GM19397 (cell line): ENCODE measurements around the gene TREML2.

Source experiments
- ATAC-seq: cut with Tn5 transposase; IDR thresholded peaks from one replicate; pipeline ENCODE4 v1.9.1; 2021; ENCODE audit warnings: mild to moderate bottlenecking, moderate library complexity; ENCODE audit not compliant: unreplicated experiment

The TREML2 gene

GRCh38 chr6:41179163-41179562, 21.8 kb downstream of the TREML2 start:
- no peak for ATAC-seq

GRCh38 chr6:41177695-41178094, 23.3 kb downstream of the TREML2 start:
- no peak for ATAC-seq

- no peak for ATAC-seq
These were observed 23.7 kb downstream of the TREML2 start for GRCh38 chr6:41177287-41177686.

- ATAC-seq, result no peak
These were observed 24.8 kb downstream of the TREML2 start for GRCh38 chr6:41176189-41176588.

- no peak for ATAC-seq
These were observed 25.9 kb downstream of the TREML2 start for GRCh38 chr6:41175084-41175483.

- ATAC-seq, result no peak
These were observed 26.3 kb downstream of the TREML2 start for GRCh38 chr6:41174610-41175009.

GRCh38 chr6:41171908-41172307, 29.0 kb downstream of the TREML2 start:
- ATAC-seq, result no peak

GRCh38 chr6:41170547-41171160, 30.3 kb downstream of the TREML2 start:
- no peak for ATAC-seq

- ATAC-seq, result no peak
These were observed 33.6 kb downstream of the TREML2 start for GRCh38 chr6:41167173-41167963.

- no peak for ATAC-seq
These were observed 36.3 kb downstream of the TREML2 start for GRCh38 chr6:41164551-41165120.

GRCh38 chr6:41163419-41163717, 37.6 kb downstream of the TREML2 start:
- no peak for ATAC-seq

GRCh38 chr6:41162687-41163418, 38.1 kb downstream of the TREML2 start, which contains the start of gene TREM2:
Gene TREM2, minus strand, starts transcription at chr6:41163116. Its CDS starts 34 bp downstream, at chr6:41163082.
- no peak for ATAC-seq

GRCh38 chr6:41161851-41162552, 38.9 kb downstream of the TREML2 start:
- no peak for ATAC-seq

- no peak for ATAC-seq
These were observed 39.6 kb downstream of the TREML2 start for GRCh38 chr6:41161380-41161779.

- ATAC-seq, result no peak
These were observed 40.0 kb downstream of the TREML2 start for GRCh38 chr6:41160933-41161332.

- no peak for ATAC-seq
These were observed 41.4 kb downstream of the TREML2 start for GRCh38 chr6:41159415-41160082.

- no peak for ATAC-seq
These were observed 43.6 kb downstream of the TREML2 start for GRCh38 chr6:41157323-41157722.

- ATAC-seq, result no peak
These were observed 44.2 kb downstream of the TREML2 start for GRCh38 chr6:41156771-41157170.

GRCh38 chr6:41156001-41156400, 44.9 kb downstream of the TREML2 start:
- no peak for ATAC-seq

GRCh38 chr6:41155132-41155805, 45.7 kb downstream of the TREML2 start:
- no peak for ATAC-seq
